Ammon's horn (tissue), 1 donor: Measurements from ENCODE around the gene DACH1.

ENCODE experiments used
- DNase-seq: peaks from one replicate; pipeline ENCODE4 v3.0.0-alpha.2; 2016; ENCODE audit warnings: low spot score

DACH1 gene

GRCh38 chr13:71583581-71583980 lies 283.4 kb downstream of the DACH1 start:
- DNase-seq = no peak

GRCh38 chr13:71580614-71581013 lies 286.4 kb downstream of the DACH1 start:
- no peak for DNase-seq

- DNase-seq = no peak
Measured at GRCh38 chr13:71578048-71578447, 289.0 kb downstream of the DACH1 start.

GRCh38 chr13:71577127-71577526 lies 289.9 kb downstream of the DACH1 start:
- no peak for DNase-seq

GRCh38 chr13:71576571-71576970 lies 290.4 kb downstream of the DACH1 start:
- DNase-seq = no peak

GRCh38 chr13:71546881-71547280 lies 320.1 kb downstream of the DACH1 start:
- DNase-seq = no peak

- DNase-seq = no peak
Measured at GRCh38 chr13:71540098-71540497, 326.9 kb downstream of the DACH1 start.

GRCh38 chr13:71536201-71536600 lies 330.8 kb downstream of the DACH1 start:
- DNase-seq = no peak

- no peak for DNase-seq
Measured at GRCh38 chr13:71524613-71525304, 342.2 kb downstream of the DACH1 start.

GRCh38 chr13:71524245-71524612 lies 342.8 kb downstream of the DACH1 start:
- DNase-seq = no peak

GRCh38 chr13:71522941-71523526 lies 344.0 kb downstream of the DACH1 start:
- DNase-seq = no peak

GRCh38 chr13:71517004-71517403 lies 350.0 kb downstream of the DACH1 start:
- DNase-seq = no peak

GRCh38 chr13:71516521-71516920 lies 350.5 kb downstream of the DACH1 start:
- no peak for DNase-seq

GRCh38 chr13:71515744-71516038 lies 351.3 kb downstream of the DACH1 start:
- DNase-seq = no peak

GRCh38 chr13:71514900-71515743 lies 351.9 kb downstream of the DACH1 start:
- no peak for DNase-seq

- no peak for DNase-seq
Measured at GRCh38 chr13:71513411-71514033, 353.5 kb downstream of the DACH1 start.

- DNase-seq = no peak
Measured at GRCh38 chr13:71503781-71504180, 363.2 kb downstream of the DACH1 start.

GRCh38 chr13:71499944-71500514 lies 367.0 kb downstream of the DACH1 start:
- no peak for DNase-seq

GRCh38 chr13:71499235-71499634 lies 367.8 kb downstream of the DACH1 start:
- no peak for DNase-seq

- DNase-seq = no peak
Measured at GRCh38 chr13:71493189-71493588, 373.8 kb downstream of the DACH1 start.

- DNase-seq = no peak
Measured at GRCh38 chr13:71492346-71492871, 374.6 kb downstream of the DACH1 start.

- DNase-seq = no peak
Measured at GRCh38 chr13:71491010-71491409, 376.0 kb downstream of the DACH1 start.
